GM12872 (cell line): ENCODE results near the gene LIN7B.

Experiments
- TF ChIP-seq, protein P1 (sequence below): IDR thresholded peaks from 3 replicates; pipeline ENCODE4 v1.5.1; 2011; ENCODE audit warnings: low read depth, mild to moderate bottlenecking, low read length, moderate library complexity; ENCODE audit not compliant: insufficient read depth

LIN7B gene

DNA sequence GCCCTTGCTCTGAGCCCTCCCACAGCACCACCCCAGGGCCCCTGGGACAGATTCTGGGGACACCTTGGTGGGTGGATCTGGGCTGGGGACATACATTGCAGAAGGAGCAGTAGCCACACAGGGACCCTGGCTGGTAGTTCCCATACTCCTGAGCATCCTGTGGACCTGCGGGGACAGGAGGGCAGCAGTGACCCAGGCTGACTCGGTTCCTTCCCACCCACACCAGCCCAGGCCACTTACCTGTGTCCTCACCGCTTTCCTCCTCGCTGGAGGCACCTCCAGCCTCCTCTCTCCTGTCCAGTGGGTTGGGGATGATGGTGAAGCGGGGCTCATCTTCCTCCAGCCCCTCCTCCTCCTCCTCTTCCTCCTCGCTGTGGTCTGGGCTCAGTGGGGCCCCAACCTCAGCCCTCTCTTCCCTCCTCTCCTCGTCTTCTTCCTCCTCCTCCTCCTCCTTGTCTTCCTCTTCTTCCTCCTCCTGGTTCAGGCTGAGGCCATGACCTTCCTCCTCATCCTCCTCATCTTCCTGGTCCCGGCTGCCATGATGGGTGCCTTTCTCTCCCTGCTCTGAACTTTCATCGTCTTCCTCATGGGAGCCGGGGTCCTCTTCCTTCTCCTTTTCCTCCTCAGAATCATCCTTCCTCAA is 39.1 kb downstream of the LIN7B start:
- TF ChIP-seq, protein P1, sequence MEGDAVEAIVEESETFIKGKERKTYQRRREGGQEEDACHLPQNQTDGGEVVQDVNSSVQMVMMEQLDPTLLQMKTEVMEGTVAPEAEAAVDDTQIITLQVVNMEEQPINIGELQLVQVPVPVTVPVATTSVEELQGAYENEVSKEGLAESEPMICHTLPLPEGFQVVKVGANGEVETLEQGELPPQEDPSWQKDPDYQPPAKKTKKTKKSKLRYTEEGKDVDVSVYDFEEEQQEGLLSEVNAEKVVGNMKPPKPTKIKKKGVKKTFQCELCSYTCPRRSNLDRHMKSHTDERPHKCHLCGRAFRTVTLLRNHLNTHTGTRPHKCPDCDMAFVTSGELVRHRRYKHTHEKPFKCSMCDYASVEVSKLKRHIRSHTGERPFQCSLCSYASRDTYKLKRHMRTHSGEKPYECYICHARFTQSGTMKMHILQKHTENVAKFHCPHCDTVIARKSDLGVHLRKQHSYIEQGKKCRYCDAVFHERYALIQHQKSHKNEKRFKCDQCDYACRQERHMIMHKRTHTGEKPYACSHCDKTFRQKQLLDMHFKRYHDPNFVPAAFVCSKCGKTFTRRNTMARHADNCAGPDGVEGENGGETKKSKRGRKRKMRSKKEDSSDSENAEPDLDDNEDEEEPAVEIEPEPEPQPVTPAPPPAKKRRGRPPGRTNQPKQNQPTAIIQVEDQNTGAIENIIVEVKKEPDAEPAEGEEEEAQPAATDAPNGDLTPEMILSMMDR: no peak

DNA sequence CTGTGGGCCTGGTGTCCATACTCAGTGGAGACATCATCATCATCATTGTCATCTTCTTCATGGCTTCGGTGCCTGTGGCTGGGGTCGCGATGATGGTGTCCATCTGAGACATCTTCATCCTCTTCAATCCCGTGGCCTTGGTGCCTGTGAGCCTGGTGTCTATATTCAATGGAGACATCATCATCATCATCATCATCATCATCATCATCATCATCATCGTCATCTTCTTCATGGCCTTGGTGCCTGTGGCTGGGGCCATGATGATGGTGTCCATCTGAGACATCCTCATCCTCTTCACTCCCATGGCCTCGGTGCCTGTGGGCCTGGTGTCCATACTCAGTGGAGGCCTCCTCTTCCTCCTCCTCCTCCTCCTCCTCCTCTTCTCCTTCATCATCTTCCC is 40.1 kb downstream of the LIN7B start:
- TF ChIP-seq, protein P1: no peak

DNA sequence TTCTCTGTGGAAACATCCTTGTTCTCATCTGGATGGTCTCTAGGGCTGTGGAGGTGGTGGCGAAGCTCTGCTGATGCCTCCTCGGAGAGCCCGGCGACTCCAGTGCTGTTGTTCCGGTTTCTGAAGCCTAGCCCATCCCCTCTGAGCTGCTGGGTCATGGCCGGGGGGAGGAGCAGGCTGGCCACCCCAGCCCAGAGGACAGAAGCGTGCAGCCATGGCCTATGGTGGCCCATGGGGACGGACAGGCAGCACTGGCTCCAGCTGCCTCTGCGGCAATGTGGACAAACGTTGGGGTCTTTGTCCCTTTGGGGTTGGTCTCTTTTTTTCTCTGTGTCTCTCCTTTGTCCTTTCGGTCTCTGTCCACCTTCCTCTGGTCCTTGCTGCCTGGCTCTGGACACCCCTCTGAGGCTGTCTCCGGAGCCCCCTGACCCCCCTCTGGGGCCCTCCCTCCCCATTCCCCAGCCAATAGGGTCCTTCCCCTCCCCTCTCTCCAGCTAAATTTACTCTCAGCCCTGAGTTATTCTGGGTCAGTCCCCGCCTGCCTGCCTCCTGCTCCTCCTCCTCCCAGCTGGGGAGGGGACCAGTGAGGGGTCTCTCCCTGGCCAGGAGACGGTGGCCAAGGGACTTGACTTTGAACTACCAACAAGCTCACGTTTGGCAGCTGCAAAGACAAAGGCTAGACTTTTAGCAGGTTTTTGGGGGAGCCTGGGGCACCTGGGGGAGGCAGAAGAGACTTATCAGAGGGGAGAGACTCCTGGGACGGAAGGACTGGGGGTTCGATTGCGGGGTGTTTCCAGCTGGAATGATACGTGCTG is 41.0 kb downstream of the LIN7B start, which contains the start of gene HRC:
HRC (minus strand) TSS at position 392 of the 815 bp plus-strand sequence; CDS start at position 233, 159 bp downstream.
- TF ChIP-seq, protein P1: no peak

DNA sequence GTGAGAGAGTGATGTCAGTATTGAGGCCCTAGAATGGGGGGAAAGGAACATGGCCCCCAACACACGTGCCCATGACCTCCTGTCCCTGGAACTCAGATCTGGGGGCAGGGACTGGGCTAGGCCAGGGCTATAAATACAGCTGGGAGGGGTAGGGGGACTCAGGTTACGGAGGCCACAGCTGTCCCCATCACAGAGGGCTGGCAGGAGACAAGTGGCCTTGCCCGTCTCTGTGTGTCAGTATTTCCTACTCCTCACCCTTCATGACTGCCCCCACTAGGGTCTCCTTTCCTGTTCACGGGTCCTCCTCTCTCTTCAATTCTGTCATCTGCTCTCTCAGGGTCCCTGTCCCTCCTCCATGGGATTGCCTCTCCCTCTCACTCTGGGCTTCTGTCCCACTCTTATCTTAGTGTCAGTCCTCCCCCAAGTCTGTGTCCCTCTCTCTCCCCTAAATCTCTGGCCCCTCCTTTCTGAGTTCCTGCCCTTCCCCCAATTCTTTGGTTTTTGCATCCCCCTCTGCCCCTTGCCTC is 41.7 kb downstream of the LIN7B start:
- TF ChIP-seq, protein P1: no peak

DNA sequence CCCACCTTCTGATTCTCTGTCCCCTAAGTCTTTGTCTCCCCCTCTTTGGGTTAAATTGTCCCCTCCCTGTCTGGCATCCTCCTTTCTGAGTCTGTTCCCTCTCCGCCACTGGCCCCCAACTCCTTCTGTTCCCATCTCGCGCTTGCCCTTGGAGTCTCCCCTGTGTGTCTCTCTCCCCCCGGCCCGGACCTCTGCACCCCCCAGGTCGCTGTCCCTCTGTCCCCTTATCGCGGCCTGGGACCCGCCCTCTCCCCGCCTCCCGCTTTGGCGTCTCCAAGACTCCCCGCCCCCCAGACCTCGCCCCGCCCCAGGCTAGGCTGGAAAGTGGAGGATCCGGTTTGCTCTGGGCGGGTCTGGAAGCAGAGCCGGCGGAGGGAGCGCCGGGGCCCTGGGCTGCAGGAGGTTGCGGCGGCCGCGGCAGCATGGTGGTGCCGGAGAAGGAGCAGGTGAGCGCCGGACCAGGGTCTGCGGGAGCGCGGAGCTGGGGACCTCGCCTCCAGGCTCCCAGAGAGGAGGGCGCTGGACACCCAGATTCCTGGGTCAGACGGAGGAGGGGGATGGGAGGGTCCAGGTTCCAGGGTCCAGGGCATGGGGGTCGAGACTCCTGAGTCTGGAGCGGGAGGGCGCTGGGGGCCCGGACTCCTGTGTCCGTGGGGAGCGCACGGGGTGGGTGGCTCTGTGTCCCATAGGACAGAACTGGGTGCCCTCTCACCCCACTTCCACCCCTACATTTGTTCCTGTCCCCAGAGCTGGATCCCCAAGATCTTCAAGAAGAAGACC is 43.5 kb downstream of the LIN7B start, which contains the start of gene TRPM4:
TRPM4 (plus strand) TSS at position 348 of the 780 bp plus-strand sequence; CDS start at position 423, 75 bp downstream.
- TF ChIP-seq, protein P1: no peak

DNA sequence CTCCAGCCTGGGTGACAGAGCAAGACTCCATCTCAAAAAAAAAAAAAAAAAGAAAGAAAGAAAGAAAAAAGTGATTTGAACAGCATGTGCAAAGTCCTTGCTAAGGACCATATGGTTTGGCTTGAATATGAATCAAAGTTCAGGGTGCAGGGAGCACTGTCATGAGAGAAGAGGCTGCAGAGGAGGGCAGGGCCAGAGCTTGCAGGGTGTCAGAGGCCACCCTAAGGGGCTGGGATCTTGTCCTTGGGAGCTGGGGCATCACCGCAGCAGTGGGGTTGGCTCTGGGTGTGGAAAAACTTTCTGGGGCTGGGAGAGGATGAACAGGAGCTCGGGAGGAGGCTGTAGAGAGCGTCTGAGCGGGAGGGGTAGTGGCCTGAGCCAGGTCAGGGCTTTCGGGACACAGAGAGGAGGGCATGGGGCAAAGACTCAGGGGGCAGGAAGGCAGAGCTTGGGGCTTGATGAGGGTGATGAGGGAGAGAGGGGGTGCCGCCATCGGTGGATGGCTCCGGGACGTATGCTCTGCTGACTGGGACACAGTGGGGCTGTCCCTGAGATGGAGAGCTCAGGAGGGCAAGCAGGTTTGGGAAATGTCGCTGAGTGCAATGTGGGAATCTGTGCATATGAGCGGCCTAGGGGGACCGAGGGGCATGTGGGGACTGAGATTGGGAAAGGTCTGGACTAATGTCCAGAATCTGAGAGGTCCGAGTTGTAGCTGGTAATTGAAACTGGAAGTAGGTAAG is 46.5 kb downstream of the LIN7B start:
- TF ChIP-seq, protein P1: no peak
